H54 (cell line): Measurements from ENCODE around the gene FAM13C.

Experiments
- DNase-seq: peaks from one replicate; pipeline ENCODE4 v3.0.0; 2011; ENCODE audit warnings: low spot score, mixed read lengths; ENCODE audit not compliant: insufficient read length
- FAIRE-seq: peaks from 3 replicates; lab custom pipeline; 2011; peaks lifted over from hg19 to GRCh38; lab: Jason Lieb, UNC
- POLR2A ChIP-seq: IDR thresholded peaks from 2 replicates; pipeline ENCODE4 v1.6.1; 2011; ENCODE audit warnings: low read depth, mild to moderate bottlenecking, low read length

Gene FAM13C

DNA sequence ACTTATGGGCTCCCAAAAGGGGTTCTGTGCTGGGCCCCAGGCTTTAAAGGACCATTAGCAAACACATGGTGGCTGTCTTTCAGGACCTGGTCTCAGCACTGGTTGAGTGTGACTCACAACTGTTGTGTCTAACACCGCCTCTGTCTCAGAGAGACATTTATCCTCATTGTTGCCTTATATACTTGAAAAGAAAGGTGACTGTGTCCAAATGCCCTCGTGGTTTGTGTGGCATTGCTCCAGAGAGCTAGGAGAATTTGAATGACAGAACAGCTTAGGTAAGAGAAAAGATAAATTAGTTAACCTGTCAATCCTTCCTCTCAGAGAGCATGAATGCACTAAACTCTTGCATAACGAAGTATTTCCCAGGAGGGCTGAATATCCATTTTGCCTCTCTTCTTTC lies 14.5 kb upstream of the FAM13C start:
- FAIRE-seq, result peak; percentile 50

DNA sequence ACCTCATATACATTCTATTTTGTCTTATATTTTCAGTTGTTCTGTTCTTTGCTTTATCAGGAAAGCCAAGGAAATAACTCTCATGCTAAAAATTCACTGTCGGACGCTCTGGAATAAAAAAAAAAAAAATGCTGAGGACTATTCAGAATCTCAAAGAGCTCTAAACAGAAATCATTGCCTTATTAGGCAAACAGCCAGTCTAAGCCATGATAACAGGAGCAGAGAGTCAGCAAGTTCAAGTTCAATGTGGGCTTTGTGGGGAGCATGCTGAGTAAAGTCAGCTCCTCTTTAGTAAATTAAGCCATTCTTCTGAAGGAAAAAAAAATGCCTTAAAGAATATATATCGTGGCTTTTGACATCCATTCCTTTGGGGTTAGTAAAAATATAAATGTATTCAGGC lies 13.6 kb upstream of the FAM13C start:
- FAIRE-seq, result no peak
- no peak for DNase-seq

More for the DNA sequence above, 14.5 kb upstream of the FAM13C start:
- no peak for DNase-seq
- no peak for TF ChIP-seq POLR2A

GRCh38 chr10:59374916-59375315 lies 12.6 kb upstream of the FAM13C start:
- DNase-seq, result no peak
- FAIRE-seq, result no peak
- no peak for TF ChIP-seq POLR2A

More for the DNA sequence above, 13.6 kb upstream of the FAM13C start:
- no peak for TF ChIP-seq POLR2A

DNA sequence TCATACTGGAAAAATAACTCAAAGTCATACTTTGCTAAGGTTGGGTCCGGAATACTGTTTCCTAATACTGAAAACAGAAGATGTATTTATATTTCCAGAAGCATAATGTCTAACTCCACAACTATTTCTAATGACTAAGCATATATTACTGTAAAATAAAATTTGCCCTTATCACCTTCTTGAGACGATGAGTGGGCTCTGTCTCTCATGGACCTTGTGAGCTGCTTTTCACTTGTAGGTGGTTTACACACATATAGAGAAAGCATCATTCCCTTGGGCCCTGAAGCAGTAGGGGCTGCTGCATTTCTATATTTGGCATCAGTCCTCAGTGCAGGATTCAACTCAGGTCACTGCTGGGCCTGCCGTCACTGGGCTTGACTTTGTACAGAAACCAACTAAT lies 10.7 kb upstream of the FAM13C start:
- no peak for TF ChIP-seq POLR2A
- DNase-seq (no peak), FAIRE-seq (no peak)

- DNase-seq (no peak), FAIRE-seq (peak; percentile 58)
- no peak for TF ChIP-seq POLR2A
Measured at GRCh38 chr10:59372543-59372942, 10.2 kb upstream of the FAM13C start.

DNA sequence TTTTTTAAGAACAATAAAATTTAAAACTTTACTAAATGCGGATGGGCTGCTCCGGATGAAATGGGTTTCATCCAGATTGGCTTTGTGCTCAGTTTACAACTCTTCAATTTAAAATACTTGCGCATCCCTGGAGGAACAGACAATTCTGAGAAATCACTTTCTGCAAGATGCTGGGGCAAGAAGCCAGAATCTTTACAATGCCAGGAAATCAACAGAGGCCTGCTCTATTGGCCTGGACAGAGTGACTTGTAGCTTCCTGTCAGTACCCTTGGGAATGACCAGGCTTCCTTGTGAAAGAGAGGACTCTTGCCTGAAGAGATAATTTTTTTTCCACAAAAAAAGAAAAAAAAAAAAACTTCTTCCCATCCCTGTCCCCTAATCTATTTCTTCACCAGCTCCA lies 3.9 kb upstream of the FAM13C start:
- DNase-seq (no peak), FAIRE-seq (no peak)
- no peak for TF ChIP-seq POLR2A

GRCh38 chr10:59363446-59363958 lies 1.2 kb upstream of the FAM13C start:
- TF ChIP-seq POLR2A, result no peak
- DNase-seq (no peak), FAIRE-seq (no peak)

DNA sequence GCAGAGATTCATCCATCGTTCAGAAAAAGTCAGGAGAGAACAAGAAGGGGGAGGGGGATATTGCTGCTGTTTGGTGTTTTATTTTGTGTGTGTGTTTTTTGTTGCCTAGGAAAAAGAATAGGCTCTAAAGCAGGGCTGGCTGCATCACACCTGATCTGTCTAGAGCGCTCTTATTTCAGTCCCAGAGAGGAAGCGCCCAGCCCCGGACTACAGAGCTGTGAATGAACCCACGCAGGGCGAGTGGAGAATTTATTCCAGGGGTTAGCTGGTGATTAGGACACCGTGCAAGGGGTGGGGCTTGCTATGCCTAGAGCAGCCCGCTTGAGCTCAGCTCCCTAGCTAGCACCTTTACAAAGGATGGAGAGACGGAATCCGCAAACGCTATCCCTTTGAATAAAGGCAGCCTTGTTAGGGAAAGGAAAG lies 621 bp upstream of the FAM13C start:
- FAIRE-seq (peak; percentile 70), DNase-seq (peak; percentile 18)
- no peak for TF ChIP-seq POLR2A

- no peak for FAIRE-seq
- DNase-seq, result no peak
- TF ChIP-seq POLR2A, result no peak
Measured at GRCh38 chr10:59361663-59362143, 646 bp downstream of the FAM13C start.

GRCh38 chr10:59360605-59361405 lies 1.5 kb downstream of the FAM13C start:
- FAIRE-seq (no peak), DNase-seq (no peak)
- no peak for TF ChIP-seq POLR2A

DNA sequence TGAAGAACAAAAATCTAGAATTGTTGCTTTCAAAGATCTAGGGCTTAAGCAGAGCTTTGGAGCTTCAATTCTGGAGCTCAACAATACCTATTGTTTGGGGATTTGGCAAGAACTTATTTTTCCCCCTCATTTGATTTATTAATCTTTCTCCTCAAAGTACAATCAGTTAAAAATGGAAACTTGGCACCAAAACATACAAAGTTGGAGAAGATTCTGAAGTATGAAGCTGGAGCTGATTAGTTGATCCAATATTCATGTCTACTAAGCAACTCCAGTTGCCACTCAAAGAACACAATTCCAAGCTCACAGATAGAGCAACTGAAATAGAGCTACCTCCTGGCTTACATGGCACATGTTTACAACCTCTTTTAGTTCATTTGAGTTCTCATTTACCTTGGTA lies 3.8 kb downstream of the FAM13C start:
- FAIRE-seq, result no peak
- TF ChIP-seq POLR2A, result no peak
- no peak for DNase-seq

DNA sequence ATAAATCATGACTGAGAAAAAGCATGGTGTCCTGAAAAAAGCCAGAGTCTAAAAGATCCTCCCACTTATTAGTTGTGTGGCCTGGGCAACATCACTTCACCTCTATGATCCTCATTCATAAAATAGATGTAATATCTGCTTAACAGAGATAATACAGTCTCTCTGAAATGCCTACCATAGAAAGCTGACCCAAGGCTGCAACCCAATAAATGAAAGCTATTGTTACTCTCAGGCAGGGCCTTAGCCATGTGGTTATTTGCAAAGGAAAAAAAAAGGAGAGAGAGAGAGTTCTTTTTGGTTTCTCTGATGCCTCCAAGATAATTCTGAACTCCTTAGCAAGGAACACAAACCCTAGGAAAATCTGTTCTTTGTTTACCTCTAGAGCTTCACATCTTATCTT lies 7.9 kb downstream of the FAM13C start:
- TF ChIP-seq POLR2A, result no peak
- DNase-seq, result no peak
- FAIRE-seq, result no peak

GRCh38 chr10:59350558-59350957 lies 11.8 kb downstream of the FAM13C start:
- DNase-seq (no peak), FAIRE-seq (no peak)
- TF ChIP-seq POLR2A, result no peak

DNA sequence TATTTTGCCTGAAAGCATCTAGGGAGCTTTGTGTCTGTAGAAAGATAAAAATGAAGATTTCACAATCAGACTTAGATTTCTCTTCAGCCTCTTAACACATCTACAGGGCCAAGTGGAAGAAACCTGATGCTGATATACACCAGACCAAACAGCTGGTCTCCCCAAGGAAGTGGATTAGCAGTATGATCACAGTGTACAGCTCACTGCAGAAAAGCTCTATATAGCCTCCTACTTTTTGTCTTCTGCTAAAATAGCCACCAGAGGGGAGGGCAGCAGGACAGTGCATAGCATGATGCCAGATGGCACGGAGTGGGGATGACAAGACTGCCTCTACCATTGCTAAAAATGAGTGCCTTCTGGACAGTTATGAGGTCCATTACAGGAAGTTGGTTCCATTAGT lies 16.0 kb downstream of the FAM13C start:
- FAIRE-seq (no peak), DNase-seq (no peak)
- TF ChIP-seq POLR2A, result no peak

- no peak for TF ChIP-seq POLR2A
- no peak for DNase-seq
- FAIRE-seq, result no peak
Measured at GRCh38 chr10:59342723-59343122, 19.6 kb downstream of the FAM13C start.
